GM21717 (cell line): ENCODE results near the gene NUSAP1.
"Not testable (repeated sequence)": the region's sequence is repeated elsewhere in the genome, so short reads cannot be mapped to it uniquely, and the experiment has no call there.

Experiments used
- ATAC-seq: cut with Tn5 transposase; IDR thresholded peaks from one replicate; pipeline ENCODE4 v1.9.1; 2021; ENCODE audit warnings: mild to moderate bottlenecking, moderate library complexity; ENCODE audit not compliant: unreplicated experiment

The NUSAP1 gene

DNA sequence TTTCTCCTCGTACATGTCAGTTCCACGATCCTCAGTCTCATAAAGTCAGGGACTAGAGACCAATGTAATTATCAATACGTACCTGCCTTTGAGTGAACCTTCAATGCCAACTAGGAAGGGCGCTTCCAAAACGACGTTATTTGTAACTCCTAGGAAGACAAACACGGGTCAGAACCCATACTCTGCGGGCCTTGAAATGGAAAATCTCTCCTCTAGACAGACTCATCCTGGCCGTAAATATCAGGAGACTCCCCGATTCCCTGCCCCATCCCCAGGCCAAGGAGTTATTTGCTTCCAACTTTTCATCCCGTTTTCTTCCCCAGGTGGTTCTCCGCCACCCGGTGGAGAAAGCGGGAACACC is 868 bp upstream of the NUSAP1 start:
- no peak for ATAC-seq

DNA sequence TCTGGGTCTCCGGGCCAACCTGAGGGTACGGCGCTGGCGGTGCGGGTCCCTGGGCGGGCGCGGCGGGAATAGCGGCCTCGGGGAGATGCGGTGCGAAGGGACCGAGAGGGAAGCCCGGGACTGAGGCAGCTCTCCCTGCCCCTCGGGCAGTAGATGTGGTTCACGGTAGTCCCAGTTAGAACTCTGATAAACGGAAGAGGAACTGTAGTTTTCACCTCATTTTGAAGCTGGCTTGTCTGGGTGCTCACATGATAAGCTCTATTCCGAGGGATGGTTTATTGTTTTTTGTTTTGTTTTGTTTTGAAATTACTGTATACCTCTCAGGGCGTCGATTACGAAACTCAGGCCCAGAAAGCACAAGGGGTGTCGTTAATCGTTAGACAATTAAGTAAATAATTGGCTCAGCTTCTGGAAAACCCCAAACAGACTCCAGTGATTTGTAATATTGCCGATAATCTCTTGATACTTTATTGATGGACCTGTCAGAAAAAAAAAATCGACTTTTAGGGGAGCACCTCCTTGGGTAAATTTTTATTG is 413 bp downstream of the NUSAP1 start:
- ATAC-seq = peak; percentile 18

- ATAC-seq = no peak
Measured at GRCh38 chr15:41334293-41335120, 1.8 kb downstream of the NUSAP1 start.

DNA sequence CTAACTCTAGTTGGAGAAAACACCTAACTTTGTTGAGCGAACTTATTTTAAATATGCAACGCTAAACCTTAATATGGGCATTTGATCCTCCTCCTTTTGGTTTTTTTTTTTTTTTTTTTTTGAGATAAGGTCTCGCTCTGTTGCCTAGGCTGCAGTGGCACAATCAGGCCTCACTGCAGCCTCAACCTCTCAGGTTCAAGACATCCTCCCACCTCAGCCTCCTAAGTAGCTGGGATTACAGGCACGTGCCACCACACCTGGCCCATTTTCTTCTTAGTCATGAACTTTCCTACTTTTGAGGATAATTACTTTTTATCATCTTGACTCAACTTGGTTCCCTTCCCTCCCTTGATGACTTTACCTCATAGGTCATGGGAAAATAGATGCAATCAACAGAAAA is 3.9 kb downstream of the NUSAP1 start:
- ATAC-seq = no peak

DNA sequence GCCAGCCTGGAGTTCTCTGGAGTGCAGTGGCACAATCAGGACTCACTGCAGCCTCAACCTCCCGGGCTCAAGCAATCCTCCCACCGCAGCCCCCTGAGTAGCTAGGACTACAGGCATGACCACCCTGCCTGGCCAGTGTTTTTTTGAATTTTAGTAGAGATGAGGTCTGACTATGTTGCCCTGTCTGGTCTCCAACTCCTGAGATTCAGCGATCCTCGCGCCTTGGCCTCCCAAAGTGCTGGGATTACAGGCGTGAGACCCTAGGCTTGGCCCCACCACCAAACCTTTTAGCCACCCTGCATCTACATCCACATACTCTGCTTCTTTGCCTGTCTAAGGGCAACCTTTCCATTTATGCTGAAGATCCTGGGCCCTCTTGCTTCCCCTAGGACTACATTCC is 4.4 kb downstream of the NUSAP1 start:
- no peak for ATAC-seq

DNA sequence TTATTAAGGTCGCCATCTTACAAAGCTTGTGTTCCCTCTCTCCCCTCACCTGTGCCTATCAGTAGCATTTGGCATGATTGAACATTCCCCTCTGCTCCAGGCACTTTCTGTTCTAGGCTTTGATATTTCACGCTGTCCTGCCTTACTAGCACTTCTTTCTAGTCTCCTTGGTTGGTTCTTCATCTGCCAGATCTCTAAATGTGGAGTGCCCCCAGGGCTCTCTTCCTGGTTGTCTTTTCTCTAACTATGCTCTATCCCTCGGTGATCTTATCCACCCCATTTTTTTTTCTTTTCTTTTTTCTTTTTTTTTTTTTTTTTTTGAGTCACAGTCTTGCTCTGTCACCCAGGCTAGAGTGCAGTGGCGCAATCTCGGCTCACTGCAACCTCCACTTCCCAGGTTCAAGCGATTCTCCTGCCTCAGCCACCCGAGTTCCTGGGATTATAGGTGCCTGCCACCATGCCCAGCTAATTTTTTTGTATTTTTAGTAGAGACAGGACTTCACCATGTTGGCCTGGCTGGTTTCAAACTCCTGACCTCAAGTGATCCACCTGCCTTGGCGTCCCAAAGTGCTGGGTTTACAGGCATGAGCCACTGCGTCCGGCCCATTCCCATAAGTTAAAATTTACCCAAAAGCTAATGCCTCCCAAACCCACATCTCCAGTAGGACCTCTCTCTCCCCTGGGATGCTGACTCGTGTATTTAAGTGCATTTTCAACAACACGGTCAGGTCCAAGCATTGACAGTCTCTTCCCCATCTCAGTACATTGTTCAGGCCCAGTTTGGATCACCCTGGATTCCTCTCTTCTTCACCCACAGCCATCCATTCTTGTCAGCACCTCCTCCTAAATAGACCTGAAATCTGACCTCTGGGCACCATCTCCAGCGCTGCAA is 5.2 kb downstream of the NUSAP1 start:
- no peak for ATAC-seq

- ATAC-seq = no peak
Measured at GRCh38 chr15:41340189-41340695, 7.6 kb downstream of the NUSAP1 start.

GRCh38 chr15:41341519-41341918 is 8.8 kb downstream of the NUSAP1 start:
- no peak for ATAC-seq

DNA sequence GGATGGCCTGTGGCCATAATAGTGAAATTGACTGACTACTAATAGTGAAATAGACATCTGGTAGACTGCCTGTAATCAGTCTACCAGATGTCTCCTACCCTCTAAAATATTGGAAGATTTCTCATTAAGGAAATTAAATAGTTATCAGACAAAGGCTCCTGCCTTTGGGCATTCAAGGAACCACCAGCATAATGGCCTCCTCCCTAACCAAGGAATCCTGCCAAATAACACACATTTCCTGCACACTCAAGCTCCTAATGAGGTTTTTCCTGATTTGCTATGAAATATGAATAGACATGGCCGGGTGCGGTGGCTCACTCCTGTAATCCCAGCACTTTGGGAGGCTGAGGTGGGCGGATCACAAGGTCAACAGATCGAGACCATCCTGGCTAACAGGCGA is 14.6 kb downstream of the NUSAP1 start:
- ATAC-seq = no peak

DNA sequence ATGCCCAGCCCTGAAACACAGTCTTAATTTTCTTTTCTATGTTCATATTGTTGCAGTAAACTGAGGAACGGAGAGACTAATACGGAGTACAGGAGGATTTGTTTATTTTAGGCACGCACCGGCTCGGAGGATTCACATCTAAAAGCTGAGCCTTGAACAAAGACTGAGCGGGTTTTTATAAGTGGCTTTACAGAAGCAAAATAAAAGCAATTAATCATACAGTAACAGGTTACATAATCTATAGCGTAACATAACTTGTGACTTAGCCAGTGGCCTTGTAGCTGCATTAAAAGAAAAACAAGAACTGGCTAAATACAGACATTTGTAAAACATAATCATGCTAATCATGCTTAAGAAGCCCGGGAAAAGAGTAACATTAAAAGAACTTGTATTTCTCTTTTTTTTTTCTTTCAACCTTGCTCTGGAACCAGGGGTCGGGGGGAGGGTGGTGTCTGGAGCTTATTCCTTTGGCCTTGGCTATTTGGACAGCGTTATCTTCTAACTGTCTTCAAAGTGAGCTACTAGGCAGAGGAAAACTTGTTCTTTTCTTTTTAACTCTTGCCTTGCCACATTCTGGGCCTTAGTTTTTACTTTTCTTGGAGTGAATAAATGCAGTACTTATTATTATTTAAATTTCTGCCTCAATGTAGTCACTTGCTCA is 17.5 kb downstream of the NUSAP1 start:
- no peak for ATAC-seq

DNA sequence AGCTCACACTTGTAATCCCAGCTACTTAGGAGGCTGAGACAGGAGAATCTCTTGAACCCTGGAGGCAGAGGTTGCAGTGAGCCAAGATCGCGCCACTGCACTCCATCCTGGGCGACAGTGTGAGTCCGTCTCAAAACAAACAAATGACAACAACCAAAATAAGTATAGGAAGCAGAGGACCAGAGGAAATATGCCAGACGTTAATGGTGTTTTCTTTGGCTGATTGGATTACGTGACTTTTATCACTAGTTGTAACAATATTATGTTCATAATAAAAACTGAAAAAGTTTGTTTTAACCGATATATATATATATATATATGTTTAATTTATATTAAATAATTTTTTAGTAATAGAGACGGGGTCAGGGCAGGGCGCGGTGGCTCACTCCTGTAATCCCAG is 21.7 kb downstream of the NUSAP1 start:
- no peak for ATAC-seq

DNA sequence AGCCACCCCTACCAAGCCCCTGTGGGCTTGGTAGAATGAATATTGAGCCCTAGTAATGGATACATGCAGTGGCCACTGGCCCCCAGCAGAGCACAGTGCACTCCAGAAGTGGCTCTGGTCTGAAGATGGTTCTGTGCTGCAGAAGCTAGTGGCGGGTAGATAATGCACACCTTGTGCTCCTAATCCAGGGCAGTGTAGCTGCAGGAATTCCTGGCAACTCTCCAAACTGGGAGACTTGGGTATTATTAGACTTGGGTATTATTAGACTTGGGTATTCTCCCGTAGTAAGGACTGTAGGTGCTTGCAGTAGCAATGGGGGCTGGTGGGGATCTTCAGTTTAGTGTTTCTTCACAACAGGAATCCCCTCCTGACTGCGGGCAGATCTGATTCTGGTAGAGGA is 34.7 kb downstream of the NUSAP1 start:
- ATAC-seq = no peak

GRCh38 chr15:41377978-41378377 is 45.3 kb downstream of the NUSAP1 start:
- ATAC-seq = no peak

DNA sequence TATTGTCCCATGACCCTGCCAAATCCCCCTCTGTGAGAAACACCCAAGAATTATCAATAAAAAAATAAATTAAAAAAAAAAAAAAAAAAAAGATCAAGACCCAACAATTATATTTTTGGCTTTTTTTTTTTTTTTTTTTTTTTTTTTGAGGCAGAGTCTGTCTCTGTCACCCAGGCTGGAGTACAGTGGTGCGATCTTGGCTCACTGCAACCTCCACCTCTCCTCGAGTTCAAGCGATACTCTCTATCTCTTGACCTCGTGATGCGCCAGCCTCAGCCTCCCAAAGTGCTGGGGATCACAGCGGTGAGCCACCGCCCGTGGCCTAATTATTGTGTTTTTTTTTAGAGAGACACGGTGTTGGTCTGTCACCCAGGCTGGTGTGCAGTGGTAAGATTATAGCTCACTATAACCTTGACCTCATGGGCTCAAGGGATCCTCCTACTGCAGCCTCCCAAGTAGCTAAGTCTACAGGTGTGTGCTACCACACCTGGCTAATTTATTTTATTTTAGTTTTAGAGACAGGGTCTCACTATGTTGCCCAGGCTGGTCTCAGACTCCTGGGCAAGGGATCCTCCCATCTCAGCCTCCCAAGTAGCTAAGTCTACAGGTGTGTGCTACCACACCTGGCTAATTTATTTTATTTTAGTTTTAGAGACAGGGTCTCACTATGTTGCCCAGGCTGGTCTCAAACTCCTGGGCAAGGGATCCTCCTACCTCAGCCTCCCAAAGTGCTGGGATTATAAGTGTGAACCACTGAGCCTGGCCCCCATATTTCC is 51.5 kb downstream of the NUSAP1 start:
- not testable (repeated sequence) for ATAC-seq

GRCh38 chr15:41387646-41388045 is 55.0 kb downstream of the NUSAP1 start:
- no peak for ATAC-seq

- no peak for ATAC-seq
Measured at GRCh38 chr15:41392659-41393058, 60.0 kb downstream of the NUSAP1 start.

GRCh38 chr15:41394924-41395323 is 62.2 kb downstream of the NUSAP1 start:
- no peak for ATAC-seq

DNA sequence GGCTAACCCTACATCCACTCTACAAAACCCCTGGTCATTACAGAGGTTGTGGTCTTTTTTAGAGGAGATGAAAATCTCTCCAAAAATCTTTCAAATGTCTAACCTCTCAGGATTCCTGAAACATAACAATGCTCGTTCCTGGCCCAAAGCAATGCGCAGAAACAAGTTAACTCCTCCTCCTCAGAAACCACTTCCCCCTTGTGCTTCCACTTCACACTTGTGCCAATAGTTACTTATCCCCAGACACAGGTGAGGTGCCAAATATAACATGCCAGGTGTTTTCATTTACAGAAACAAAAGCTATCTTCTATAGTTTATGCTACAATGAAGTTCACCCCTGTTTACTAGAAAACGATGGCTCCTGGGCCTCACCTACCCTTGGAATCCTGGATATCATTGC is 63.4 kb downstream of the NUSAP1 start:
- ATAC-seq = no peak

DNA sequence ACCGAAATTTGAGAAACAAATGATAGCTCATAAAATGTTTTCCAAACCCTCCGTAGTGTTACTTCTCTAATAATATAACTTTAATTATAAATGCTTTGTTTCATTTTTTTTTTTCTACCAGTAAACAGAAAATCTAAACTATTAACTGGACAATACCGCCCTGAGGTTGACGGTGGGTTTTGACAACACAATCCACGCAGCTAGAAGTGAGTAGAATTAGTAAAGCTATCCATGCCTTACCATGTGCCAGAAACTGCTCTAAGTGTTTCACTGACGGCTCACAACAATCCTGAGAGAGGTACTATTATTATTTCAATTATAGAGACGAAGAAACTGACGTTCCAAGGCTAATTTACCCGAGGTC is 69.2 kb downstream of the NUSAP1 start:
- peak; percentile 2 for ATAC-seq

GRCh38 chr15:41407341-41407740 is 74.7 kb downstream of the NUSAP1 start:
- no peak for ATAC-seq
